H4 (cell line): ENCODE data around the gene GXYLT1. TPM values are rescaled to one million over a fixed set of nuclear protein-coding genes. Genes with fewer than 3 reads are reported as not detected.
"Not testable (repeated sequence)": the region's sequence is repeated elsewhere in the genome, so short reads cannot be mapped to it uniquely, and the experiment has no call there.

Source experiments
- DNase-seq: peaks from one replicate; pipeline ENCODE4 v3.0.0-alpha.2; 2015; ENCODE audit warnings: low spot score
- total RNA-seq: library from RNA; depleted of rRNA; stranded (reverse); fragments of >200 nt; shearing (Covaris generic); gene quantifications from 2 replicates; pipeline ENCODE4 v1.2.3, GENCODE V29; 2014

GXYLT1 gene
- total RNA-seq, 1 experiment from 2014 or later, result 22.3 TPM

- no peak for DNase-seq
These were observed 591 bp downstream of the GXYLT1 start for GRCh38 chr12:42144158-42144407.

DNA sequence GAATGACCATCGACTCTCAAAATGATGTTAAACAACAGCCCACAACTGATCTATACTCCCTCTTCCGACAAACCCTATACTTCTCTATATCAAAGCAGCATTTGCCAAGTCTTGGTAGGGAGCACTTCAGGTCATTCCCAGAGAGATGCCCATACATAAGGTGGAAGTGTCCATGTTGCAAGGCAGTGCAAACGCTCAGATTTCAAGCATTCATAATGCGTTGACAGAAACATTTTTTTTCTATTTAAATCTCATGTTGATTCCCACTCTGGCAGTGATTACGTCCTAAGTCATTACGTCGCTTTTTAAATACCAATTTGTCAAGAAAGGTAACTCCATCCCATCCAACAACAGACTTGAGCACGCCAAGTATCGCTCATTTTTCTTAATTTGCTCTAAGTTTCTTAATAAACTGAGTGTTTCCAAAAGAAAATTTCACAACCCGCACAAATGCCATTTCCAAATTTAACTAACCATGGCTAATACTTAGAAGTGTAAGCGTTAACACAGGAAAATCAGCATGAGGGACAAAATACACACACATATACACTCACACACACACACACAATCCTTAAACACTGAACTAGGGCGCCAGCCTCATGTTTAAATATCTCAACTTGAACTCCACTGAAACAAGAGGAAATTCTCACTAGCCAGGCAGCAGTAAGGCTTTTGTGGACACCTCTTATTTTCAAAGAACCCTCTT, 1.1 kb downstream of the GXYLT1 start:
- peak; percentile 7 for DNase-seq

- no peak for DNase-seq
These were observed 2.6 kb downstream of the GXYLT1 start for GRCh38 chr12:42141981-42142606.

DNA sequence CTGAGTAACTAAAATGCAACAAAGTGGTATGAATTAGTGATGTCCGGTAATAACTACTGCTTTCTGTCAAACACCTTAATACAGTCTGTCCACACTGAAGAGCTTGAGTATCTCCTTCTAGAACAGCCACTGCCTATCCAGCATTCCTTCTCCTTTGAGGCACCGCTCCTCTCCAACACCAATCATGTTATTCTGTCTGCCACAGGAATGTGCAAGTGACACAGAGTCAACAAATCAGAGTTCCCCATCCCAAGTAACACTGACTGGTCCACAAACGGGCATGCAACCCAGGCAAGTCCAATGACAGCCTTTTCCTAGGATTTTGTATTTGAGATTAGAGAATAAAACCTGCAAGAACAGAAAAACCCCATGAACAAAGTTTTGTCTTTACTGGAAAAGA, 3.8 kb downstream of the GXYLT1 start:
- peak; percentile 53 for DNase-seq

DNA sequence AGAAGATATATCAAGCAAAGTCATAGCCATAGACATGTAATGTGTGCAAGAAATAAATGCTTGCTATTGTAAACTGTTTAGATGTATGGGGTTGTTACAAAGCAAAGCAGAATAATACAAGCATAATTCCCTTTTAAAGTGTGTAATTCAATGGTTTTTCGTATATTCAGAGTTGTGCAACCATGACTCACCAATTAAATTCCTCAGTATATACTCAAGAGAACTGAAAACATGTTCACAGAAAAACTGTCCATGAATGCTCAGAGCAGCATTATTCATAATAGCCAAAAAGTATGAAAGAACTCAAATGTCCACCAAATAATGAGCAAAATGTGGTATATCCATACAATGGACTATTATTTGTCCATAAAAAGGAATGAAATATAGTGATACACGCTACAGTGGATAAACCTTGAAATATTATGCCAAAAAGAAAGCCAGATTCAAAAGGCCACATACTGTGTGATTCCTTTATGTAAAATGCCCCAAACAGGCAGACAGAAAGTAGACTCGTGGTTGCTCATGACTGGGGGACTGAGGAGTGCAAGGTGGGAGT, 9.3 kb downstream of the GXYLT1 start:
- DNase-seq, result no peak

DNA sequence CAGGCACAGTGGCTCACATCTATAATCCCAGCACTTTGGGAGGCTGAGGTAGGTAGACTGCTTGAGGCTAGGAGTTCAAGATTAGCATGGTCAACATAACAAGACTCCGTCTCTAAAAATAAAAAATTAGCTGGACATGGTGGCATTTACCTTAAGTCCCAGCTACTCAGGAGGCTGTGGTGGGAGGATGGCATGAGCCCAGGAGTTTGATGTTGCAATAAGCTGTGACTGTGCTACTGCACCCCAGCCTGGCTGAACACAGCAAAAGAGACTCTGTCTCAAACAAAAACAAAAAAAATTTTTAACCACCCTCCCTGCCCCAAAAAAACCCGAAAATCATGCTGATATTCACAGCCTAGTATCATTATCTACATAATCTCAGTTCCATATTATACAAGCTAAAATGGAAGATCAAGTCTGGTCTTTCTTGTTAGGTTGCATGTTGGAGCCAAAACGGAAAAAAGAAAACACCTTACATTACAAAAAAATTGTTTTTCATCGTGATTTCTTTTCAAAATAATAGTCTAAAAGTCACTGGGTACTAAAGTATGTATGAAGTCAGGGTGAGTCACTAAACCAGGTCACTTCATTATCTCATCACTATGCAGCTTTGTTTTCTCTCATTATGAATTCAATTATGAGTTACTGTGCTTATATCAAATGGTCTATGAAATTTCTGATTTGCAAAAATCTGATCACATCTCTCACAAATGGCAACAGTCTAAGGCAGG, 13.8 kb downstream of the GXYLT1 start:
- peak; percentile 64 for DNase-seq

DNA sequence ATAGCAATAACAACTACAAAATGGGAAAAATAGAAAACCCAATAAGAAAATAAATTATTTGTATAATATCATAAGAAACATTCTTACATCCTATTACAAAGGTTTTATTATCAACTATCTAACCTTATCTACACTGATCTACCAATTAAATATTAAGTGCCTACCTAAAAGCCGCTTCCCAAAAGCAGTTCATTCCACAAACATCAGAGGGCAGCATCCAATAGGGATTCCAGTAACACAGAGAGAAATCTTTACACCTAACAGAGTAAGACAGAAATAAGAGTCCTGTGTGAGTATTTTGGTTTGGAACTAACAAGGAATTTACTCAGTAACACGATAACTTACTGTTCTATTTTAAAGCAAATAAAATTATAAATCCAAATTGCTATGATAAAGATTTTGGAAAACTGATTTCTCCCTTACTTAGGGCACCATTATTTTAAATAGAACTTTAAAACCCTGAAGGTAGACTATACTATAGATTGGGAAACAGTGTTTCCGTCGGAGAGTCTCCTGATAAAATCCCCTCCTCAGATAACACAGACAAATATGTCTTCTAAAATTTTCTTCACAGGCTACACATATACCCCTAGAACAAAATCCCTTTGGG, 15.0 kb downstream of the GXYLT1 start:
- DNase-seq, result peak; percentile 53

GRCh38 chr12:42128888-42129287, 15.8 kb downstream of the GXYLT1 start:
- no peak for DNase-seq

- DNase-seq, result no peak
These were observed 16.3 kb downstream of the GXYLT1 start for GRCh38 chr12:42128327-42128726.

DNA sequence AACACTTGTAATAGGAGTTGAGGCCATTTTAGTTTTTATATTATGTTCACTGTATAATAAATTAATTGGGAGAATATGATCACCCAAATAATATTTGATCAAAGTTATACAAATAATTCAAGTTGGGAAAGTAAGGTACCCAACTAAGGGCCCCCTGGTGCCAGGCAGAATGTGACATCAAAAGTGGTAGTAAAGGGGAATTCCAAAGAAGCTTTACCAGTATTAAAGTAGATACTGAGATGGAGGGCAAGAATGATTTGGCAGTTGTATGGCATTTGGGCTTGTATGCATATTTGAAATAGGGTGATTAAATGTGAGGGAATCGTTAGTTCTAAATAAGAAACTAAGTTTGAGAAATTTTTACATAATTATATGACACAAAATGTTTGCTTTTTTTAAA, 17.7 kb downstream of the GXYLT1 start:
- no peak for DNase-seq

DNA sequence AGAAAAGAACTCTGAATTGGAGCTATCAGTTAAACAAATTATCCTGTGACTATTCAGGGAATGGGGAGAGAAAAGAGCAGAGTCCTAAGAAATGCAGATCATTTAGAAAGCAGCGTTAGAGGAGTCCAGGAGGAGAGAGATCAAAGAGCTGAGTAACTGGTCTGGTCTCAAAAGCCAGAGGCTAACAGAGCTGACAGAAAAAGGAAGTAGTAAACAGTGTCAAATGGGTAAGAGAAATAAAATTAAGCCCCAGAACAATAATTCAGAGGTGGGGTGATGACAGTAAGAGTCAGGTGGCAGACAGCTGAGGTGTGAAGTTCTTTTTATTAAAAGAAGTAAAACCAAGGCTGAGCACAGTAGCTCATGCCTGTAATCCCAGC, 19.3 kb downstream of the GXYLT1 start:
- DNase-seq, result no peak

- no peak for DNase-seq
These were observed 19.8 kb downstream of the GXYLT1 start for GRCh38 chr12:42124764-42125387.

- DNase-seq, result peak; percentile 87
These were observed 25.5 kb downstream of the GXYLT1 start for GRCh38 chr12:42119085-42119633.

DNA sequence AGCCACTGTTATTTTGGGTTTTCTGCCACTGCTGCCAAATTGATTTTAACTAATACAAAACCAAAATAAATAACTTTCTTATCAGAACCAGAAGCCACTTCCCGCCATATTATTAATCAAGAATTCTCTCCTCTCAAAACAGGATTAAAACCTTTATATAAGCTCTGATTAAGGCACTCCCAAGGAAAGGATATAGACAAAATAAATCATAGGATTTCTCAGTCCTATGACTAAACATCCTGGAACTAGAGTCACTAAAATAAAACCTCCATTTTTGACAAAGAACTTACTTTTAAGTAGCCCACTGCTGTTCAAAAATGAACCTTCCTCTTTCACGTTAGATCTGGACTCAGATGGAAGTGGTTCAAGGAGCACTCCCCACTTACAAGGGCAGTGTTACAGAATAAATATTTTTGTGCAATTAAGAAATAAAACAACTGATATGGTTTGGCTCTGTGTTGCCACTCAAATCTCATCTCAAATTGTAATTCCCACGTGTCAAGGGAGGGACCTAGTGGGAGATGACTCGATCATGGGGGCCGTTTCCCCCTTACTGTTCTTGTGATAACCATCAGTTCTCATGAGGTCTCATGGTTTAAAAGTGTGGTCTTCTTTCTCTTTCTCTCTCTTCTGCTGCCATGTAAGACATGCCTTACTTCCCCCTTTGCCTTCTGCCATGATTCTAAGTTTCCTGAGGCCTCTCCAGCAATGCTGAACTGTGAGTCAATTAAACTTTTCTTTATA, 26.4 kb downstream of the GXYLT1 start:
- no peak for DNase-seq

- DNase-seq, result no peak
These were observed 35.6 kb downstream of the GXYLT1 start for GRCh38 chr12:42109031-42109430.

- DNase-seq, result not testable (repeated sequence)
These were observed 37.9 kb downstream of the GXYLT1 start for GRCh38 chr12:42106791-42107190.

GRCh38 chr12:42104784-42105183, 39.9 kb downstream of the GXYLT1 start:
- no peak for DNase-seq

DNA sequence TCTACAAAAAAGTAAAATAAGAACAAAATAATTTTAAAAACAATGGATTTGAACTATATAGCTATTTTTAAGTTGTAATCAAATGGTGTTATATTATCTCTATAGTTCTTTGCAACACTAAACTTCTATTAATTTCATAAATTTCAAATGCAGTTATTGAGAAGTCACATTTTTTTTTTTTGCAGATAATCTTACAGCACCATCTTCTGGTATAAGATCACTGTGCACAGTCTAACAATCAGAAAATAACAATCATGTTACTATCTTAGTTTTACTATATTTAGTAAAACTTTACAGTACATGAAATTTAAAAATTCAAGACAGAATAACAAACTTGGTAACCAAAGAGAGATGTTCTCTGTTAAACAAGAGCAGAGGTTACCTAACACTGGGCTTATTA, 40.6 kb downstream of the GXYLT1 start:
- no peak for DNase-seq

- no peak for DNase-seq
These were observed 41.5 kb downstream of the GXYLT1 start for GRCh38 chr12:42103155-42103554.

- DNase-seq, result no peak
These were observed 42.0 kb downstream of the GXYLT1 start for GRCh38 chr12:42102720-42103119.

DNA sequence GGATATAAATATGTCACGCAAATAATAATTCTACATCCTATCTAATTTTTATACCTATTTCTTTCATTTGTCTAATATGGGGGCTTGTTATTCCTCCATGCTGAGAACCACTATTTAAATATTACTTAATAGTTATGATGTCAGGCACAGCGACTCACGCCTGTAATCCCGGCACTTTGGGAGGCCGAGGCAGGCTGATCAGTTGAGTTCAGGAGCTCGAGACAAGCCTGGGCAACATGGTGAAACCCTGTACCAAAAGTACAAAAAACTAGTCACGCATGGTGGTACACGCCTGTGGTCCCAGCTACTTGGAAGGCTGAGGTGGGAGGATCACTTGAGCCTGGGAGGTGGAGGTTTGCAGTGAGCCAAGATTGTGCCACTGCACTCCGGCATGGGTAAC, 45.2 kb downstream of the GXYLT1 start:
- no peak for DNase-seq
